ENCODE measurements around the gene SIAH2.
"Not testable (repeated sequence)": the region's sequence is repeated elsewhere in the genome, so short reads cannot be mapped to it uniquely, and the experiment has no call there.

The SIAH2 gene, protein sequence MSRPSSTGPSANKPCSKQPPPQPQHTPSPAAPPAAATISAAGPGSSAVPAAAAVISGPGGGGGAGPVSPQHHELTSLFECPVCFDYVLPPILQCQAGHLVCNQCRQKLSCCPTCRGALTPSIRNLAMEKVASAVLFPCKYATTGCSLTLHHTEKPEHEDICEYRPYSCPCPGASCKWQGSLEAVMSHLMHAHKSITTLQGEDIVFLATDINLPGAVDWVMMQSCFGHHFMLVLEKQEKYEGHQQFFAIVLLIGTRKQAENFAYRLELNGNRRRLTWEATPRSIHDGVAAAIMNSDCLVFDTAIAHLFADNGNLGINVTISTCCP

DNA sequence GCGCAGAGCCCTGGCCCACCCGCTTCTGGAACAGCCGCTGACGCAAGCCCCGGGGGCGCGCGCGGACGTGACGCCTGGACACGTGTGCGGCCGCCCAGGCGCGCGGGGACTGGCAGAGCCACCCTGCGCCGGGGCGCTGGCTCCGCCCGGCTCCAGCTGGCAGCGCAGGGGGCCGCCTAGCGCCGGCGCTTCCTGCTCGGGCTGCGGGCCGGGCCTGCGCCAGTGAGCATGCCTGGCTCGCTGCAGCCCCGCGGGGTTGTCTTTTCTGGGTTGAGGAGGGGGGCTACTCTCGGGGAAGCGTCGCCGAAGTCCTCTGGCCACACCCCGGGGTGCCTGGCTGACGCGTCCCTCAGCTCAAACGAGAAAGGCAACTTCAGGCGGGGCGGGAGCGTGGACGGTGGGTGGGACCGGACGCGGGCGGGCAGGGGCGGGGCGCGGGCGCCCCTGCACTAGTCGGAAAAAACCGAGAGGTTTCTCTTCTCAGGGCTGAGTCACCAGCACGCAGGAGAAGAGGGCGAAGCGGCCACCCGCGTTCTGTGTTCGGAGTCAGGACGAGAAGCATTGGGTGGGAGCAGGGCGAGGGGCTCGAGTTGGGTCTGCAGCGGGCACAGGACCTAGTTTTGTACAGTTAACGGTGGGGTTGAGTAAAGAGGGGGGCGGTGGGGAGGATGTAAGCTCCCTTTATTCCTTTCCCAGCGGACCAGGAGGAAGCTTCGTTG, at the start of gene SIAH2:
TSS of gene SIAH2 (minus strand) at position 48 of the 719 bp plus-strand sequence. CDS start 320 bp downstream, outside the sequence.
- in situ Hi-C loops (cut with HindIII; ENCODE audit: low sequenced_read_pairs): no loop called here

DNA sequence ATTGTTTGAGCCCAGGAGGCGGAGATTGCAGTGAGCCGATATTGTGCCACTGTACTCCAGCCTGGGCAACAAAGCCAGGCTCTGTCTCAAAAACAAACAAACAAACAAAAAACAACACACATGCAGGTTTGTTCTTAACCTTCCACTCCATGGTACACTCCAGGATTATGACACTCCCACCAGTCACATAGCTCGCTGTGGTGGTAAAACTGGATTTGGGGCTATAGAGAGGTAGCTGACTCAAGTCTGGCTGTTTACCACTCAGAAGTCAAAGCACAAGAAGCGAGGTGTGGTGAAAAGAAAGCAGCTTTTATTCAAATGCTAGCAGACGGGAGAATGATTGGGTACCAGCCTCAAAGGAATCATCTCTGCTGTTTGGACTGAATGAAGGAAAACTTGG, 49.0 kb upstream of the SIAH2 start:
- in situ Hi-C loops (cut with HindIII; ENCODE audit: low sequenced_read_pairs): no loop called here

GRCh38 chr3:150810641-150811040, 47.7 kb upstream of the SIAH2 start:
- in situ Hi-C loops (cut with HindIII; ENCODE audit: low sequenced_read_pairs): no loop called here

GRCh38 chr3:150806185-150806835, 43.3 kb upstream of the SIAH2 start:
- in situ Hi-C loops (cut with HindIII; ENCODE audit: low sequenced_read_pairs): no loop called here

DNA sequence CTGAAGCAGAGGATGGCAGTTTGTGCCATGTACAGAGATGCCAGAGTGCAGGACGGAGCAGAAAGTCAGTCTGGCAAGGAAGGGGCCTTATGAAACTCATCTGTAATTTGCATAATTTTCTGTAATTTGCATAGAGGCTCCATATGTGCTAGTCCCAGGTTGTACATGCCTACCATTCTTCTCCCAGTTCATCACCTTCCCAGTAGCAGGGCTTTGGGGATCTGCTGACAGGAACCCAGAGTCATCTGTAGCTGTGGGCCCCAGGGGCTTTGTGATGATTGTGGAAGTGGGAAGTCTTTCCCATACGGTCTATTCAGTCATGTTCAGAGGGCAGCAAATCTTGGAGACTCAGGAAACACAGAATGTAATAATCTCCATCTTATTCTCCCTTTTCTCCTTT, 42.4 kb upstream of the SIAH2 start:
- in situ Hi-C loops (cut with HindIII; ENCODE audit: low sequenced_read_pairs): no loop called here

DNA sequence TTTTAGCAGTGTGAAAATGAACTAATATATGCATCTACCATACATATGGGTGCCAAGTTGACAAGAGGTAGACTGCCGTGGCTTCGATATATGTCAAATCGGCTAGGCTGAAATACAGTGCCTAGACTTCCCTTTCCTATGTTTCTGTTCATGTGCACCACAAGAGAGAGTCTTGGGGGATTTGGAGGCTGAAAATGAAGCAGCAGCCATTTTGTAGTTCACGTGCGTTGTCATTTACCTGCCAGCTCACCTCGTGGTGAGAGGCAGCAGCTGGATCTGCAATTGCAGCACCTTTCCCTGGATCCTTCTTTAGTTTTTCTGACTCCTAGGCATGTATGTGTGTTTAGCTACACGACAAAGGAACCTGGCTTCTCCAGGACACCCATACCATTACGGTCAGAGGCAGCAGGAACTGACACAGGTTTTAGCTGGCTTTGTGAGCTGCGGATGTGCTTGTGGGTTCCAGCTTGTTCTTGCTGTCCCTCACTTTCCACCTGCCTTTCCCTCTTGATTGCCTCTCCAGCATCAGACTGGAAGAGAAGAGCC, 40.5 kb upstream of the SIAH2 start:
- in situ Hi-C loops (cut with HindIII; ENCODE audit: low sequenced_read_pairs): no loop called here

- in situ Hi-C loops (cut with HindIII; ENCODE audit: low sequenced_read_pairs): no loop called here
These were observed 37.8 kb upstream of the SIAH2 start for GRCh38 chr3:150800722-150801121.

- in situ Hi-C loops (cut with HindIII; ENCODE audit: low sequenced_read_pairs): no loop called here
These were observed 35.2 kb upstream of the SIAH2 start for GRCh38 chr3:150798122-150798618.

DNA sequence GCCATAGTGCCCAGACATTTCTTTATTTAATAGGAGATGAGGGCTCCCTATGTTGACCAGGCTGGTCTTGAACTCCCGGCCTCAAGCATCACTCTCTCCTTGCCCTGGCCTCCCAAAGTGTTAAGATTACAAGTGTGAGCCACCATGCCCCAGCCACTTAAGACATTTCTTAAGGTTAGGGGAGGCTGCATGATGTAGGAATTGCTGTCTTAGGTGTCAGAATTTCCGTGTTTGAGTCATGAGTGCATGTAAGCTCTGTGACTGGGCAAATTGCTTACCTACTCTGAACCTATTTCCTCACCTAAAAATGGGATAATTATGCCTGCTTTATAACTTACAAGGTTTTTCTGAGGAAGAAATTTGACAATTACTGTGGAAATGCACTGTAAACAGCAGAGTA, 34.2 kb upstream of the SIAH2 start:
- in situ Hi-C loops (cut with HindIII; ENCODE audit: low sequenced_read_pairs): no loop called here

GRCh38 chr3:150796527-150796926, 33.6 kb upstream of the SIAH2 start:
- in situ Hi-C loops (cut with HindIII; ENCODE audit: low sequenced_read_pairs): not testable (repeated sequence)

- in situ Hi-C loops (cut with HindIII; ENCODE audit: low sequenced_read_pairs): no loop called here
These were observed 30.7 kb upstream of the SIAH2 start for GRCh38 chr3:150793641-150794040.

GRCh38 chr3:150790629-150791028, 27.7 kb upstream of the SIAH2 start:
- in situ Hi-C loops (cut with HindIII; ENCODE audit: low sequenced_read_pairs): no loop called here

DNA sequence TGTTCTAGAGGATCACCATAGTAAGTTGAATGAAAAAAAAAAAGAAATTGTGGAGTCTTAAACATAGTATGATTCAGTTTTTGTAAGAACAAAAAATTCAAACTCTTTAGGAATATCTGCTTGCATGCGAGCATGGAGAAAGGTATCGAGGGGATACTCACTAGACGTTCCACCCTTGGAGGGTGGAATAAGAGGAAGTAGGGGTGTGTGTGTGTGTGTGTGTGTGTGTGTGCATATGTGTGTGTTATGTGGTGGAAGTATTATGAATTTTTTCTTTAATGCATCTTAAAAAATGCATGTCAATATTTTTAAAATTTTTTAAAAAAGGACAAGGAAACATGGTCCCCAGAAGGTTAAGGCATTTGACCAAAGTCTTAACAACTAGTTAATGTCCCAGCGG, 26.5 kb upstream of the SIAH2 start:
- in situ Hi-C loops (cut with HindIII; ENCODE audit: low sequenced_read_pairs): no loop called here

DNA sequence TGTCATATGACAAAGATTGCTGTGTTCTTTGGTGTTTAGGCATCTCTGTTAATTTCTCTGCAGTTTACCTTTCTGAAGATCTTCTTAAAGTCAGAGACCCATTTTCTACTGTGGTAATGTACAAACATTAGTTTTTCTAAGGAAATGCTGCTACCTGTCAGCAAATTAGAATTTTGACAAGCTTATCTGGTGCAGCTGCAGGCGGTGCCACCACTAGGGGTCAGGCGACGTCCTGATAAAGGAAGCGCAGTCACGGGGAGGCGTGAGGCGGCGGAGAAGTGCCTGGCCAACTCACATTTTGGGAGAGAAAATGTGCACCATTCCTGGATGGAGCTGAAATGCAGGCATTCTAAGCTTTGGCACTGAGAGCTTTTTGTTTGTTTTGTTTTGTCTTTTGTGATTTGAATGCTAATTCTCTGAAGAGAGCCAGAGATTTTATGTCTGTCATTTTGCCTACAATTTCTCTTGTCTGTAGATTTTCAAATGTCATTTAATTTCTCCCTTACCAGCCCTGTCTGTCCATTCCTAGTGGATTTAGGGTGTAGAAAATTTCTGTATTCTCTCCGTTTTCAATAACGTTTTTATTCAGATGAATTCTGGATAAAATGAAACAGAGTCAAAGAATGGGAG, 24.9 kb upstream of the SIAH2 start:
- in situ Hi-C loops (cut with HindIII; ENCODE audit: low sequenced_read_pairs): no loop called here

DNA sequence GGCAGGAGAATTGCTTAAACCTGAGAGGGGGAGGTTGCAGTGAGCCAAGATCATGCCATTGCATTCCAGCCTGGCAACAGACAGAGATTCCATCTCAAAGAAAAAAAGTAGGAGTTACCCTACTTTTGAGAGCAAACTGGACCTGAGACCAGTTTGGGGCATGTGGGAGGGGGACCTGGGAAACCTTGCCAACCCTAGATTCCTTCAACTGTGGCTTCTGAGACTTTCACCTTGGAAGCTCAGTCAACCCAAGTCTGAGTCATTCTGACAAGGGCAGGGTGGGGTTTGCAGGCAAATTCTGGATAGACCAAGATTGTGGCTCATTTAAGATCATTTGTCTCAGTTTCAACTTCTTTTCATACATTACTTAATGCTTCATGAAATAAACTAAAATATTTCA, 23.8 kb upstream of the SIAH2 start:
- in situ Hi-C loops (cut with HindIII; ENCODE audit: low sequenced_read_pairs): no loop called here

DNA sequence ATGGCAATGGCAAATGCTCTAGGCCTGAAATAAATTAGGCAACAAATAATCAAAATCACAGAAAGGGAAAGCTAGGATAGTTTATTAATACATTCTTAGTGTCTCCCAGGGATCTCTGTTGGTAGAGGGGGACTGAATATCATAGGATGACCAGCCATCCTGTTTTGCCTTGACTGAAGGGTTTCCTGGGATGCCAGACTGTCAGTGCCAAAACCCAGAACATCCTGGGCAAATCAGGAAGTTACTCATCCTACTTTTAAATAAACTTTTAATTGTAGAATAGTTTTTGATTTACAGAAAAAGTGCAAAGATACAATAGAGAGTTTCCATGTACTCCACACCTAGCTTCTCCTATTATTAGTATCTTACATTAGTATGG, 21.8 kb upstream of the SIAH2 start:
- in situ Hi-C loops (cut with HindIII; ENCODE audit: low sequenced_read_pairs): no loop called here

- in situ Hi-C loops (cut with HindIII; ENCODE audit: low sequenced_read_pairs): no loop called here
These were observed 21.2 kb upstream of the SIAH2 start for GRCh38 chr3:150783920-150784746.

- in situ Hi-C loops (cut with HindIII; ENCODE audit: low sequenced_read_pairs): no loop called here
These were observed 20.3 kb upstream of the SIAH2 start for GRCh38 chr3:150783316-150783715.

- in situ Hi-C loops (cut with HindIII; ENCODE audit: low sequenced_read_pairs): no loop called here
These were observed 16.5 kb upstream of the SIAH2 start for GRCh38 chr3:150779402-150779858.

DNA sequence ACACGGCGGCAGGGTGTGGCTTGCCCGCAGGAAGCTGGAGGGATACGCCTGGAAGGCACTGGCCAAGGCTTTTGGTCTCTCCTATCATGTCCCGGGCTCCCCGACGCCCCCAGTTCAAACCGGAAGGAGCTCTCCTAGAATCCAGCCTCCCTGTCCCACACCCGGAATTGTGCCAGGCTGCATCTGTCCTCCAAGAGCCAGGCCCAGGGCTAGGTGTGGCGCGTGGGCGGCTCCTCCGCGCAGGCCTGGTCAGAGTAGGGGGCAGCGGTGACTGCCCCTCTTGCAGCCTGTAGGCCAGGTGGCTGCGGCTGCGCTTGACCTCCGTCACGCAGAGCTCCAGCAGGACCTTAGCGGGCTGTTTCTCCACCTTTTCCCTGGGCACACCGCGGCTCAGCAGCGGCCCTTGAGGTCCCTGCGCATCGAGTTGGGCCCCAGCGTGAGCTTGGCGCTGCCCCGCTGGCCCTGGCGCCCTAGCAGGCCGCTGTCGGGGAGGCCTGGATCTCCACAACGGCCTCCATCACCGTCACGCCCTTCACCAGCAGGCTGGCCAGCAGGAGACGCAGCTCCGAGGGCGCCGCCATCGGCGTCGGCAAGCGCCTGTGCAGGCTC, 15.9 kb upstream of the SIAH2 start:
- in situ Hi-C loops (cut with HindIII; ENCODE audit: low sequenced_read_pairs): no loop called here

Data from DLD1 (cell line).